Measurements from ENCODE around the gene GSTCD.
"Not testable (repeated sequence)": the region's sequence is repeated elsewhere in the genome, so short reads cannot be mapped to it uniquely, and the experiment has no call there.

GSTCD gene

GRCh38 chr4:105708181-105709080 is at the start of gene GSTCD, which contains the start of gene INTS12:
Gene GSTCD, plus strand, starts transcription at chr4:105708784. Its CDS starts 8,830 bp downstream, at chr4:105717614.
Gene INTS12, minus strand, starts transcription at chr4:105708689. Its CDS starts 8,684 bp downstream, at chr4:105700005.
- DNase-seq: peak; percentile 93

DNA sequence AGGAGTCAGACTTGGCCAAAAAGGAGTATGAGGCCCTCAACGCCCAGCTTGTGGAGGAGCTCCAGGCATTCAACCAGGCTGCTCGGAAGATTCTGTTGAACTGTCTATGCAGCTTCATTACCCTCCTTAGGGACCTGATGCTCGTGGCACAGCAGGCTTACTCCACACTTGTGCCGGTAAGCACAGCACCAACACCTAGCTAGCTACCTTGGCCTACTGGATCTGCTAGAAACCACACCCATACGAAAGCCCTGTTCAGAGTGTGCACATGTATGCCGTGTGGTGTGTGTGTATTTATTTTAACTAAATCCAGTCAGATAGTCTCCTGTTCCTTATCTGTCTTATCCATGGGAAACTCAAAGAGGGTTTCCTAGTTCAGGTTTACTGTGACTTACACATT is 49.4 kb upstream of the GSTCD start:
- no peak for DNase-seq

DNA sequence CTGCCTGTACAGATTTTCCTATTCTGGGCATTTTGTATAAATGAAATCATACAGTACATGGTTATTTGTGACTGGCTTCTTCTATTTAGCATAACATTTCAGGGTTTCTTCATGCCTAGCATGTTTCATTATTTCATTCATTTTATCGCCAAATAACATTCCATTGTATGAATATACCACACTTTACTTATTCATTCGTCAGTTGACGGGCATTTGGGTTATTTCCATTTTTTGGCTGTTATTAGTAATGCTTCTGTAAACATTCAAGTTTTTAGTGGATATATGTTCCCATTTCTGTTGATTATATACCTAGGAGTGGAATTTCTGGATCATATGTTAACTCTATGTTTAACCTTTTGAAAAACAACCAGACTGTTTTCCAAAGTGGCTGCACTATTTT is 47.6 kb upstream of the GSTCD start:
- no peak for DNase-seq

- no peak for DNase-seq
These were observed 45.5 kb upstream of the GSTCD start for GRCh38 chr4:105662935-105663675.

DNA sequence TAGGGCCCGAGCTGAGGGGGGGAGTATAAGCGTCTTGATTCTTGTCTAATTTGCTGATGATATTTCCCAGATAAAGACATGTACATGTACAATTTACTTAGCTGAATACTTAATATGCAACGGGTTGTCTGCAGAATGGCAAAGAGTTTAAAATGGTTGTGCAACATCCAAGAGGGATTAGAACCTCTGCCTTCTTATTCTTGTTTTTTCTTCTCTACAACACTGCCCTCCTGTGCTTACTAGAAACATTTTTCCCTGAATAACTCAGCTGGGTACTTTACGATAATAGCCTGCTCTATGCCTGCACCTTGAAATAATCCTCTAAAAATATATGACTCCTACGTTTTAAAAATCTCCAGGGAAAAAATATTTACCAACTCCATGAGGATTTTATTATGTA is 41.9 kb upstream of the GSTCD start:
- DNase-seq: peak; percentile 55

DNA sequence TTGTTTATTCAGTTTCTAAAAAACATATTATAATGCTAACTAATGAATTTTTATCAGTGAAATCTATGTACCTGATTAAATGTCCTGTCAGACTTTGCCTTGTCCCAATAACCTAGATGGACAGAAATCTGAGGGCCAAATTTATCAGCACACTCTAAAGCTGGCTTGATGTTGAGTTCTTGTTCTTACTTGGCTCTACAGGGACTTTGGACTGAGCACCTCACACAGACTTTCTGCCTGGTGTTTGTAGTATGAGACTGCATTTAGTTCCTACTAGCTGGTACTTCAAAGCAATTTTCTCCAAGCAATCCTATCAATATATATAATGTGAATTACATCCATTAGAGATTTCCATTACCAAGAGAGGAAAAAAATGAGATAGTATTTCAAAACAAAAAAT is 37.9 kb upstream of the GSTCD start:
- DNase-seq: no peak

DNA sequence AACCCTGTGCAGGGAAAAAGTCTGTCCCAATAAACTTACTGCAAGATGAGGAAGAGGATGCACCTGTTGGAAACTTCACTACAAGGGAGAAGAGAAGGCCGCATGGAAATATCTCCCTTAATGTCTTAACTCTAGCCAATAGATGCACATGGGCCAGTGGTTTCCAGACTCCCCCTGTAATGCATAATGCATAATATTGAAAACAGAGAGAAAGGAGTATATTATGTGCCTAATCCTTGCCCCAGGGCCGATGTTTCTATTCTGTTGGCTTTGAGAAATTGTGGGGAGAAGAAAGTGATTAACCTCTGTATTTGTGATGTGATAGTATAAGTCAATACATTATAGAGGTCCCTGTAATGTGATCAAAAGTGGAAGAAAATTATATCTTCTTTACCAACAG is 37.3 kb upstream of the GSTCD start:
- DNase-seq: no peak

DNA sequence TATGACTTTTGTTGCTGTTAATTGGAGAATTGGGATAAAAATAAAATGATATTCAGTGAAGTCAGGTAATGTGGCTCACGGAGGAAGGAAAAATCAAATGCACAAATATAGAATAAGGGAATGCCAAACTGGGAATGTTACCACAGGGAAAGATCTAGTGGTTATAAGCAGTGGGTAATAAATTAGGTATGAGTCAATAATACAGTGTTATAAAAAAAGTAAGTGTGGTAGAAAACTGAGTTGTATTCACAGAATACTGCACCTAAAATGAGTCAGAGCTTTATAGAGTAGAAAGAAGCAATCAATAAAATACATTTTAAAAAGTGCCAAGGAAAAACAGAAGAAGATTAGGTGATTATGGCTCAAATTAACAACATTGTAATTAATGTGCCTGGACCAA is 34.6 kb upstream of the GSTCD start:
- no peak for DNase-seq

DNA sequence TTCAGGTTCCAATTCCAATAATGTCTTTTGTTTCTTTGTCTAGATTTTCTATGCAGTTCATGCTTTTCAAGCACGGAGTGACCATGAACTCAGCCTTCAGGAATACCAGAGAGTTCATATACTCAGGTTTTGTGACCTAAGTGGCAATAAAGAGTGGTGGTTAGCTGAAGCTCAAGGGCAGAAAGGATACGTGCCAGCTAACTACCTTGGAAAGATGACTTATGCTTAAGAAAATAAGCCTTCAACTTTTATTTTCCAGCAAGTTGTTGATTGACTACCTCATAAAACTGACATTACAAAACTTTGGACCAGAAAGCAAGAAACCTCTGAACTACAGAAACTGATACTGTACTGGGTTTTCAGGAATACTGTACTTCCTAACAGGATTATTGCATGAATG is 30.9 kb upstream of the GSTCD start:
- no peak for DNase-seq

- DNase-seq: no peak
These were observed 29.4 kb upstream of the GSTCD start for GRCh38 chr4:105679186-105679585.

DNA sequence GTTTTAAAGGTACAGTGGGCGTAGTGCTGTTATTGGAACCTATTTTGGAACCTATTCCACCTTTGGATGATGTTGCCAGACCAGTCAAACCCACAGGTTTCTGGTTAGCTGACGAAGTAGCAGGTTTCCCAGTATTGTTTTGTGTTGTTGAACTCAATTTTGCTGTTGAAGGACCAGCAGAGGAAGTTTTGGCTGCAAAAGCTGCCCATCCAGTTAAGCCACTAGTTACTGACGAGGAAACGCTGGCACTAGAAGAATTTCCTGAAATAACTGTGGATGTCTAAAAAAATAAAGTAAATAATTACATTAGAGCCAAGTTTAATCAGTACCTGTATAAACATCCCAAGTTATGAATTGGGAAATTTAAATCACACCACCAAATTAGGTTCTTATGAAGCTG is 25.5 kb upstream of the GSTCD start:
- no peak for DNase-seq

GRCh38 chr4:105686571-105686970 is 22.0 kb upstream of the GSTCD start:
- DNase-seq: no peak

- DNase-seq: not testable (repeated sequence)
These were observed 13.8 kb upstream of the GSTCD start for GRCh38 chr4:105694812-105695211.

GRCh38 chr4:105695832-105696231 is 12.8 kb upstream of the GSTCD start:
- DNase-seq: not testable (repeated sequence)

DNA sequence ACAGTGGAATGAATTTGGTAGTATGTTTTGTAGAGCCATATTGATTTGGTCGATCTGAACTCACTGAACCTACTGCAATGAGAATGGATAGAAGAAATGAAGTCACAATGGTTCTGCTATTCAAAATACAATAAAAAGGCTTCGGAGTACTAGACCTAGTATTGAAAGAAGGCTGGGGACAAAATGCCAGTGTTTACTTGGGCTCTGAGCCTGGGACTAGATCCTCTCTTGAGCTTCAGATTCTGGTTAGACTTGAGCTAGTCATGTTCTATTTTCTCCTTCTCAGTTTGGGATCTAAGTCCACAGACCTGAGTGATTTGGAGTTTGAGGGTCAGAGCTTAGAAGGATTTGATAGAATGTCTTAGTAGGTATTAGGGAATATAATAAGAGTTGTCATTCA is 10.0 kb upstream of the GSTCD start:
- DNase-seq: no peak

GRCh38 chr4:105707782-105708180 is 803 bp upstream of the GSTCD start:
- no peak for DNase-seq

DNA sequence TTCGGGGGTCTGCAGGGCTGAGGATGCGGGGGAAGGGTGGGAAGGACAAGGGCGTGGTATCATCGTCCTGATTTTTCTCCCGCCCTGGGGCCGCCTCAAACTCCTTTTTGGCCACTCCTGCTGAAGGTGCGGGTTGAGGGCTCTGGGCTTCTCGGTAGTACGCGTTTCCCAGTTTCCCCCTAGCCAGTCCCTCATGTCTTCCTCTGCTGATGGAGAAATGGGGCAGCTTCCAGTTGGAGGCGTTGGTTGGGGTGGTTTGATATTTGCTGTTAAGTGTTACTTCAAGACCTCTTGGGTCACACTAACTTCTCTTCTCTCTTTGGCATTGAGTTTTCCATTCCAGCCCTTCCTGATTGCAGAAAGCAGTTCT is 482 bp downstream of the GSTCD start:
- DNase-seq: peak; percentile 34

- no peak for DNase-seq
These were observed 1.5 kb downstream of the GSTCD start for GRCh38 chr4:105710012-105710600.

GRCh38 chr4:105710678-105711077 is 2.1 kb downstream of the GSTCD start:
- DNase-seq: no peak

DNA sequence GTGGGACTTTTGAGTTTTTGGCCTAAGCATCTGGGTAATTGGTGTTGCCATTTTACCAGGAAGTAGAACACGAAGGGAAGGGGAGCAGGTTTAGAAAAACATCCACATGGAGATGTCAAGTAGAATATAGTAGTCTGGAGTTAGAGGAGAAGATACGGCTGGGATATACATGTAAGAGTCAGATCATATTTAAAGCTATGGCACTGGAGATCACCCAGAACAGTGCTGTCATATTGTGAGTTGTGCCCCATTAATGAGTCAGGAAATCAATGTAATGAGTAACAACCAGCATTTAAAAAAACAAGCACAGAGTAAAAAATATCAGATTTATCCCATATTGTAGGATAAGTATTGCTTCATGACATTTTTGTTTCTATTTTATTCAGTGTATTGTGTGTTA is 4.2 kb downstream of the GSTCD start:
- no peak for DNase-seq

DNA sequence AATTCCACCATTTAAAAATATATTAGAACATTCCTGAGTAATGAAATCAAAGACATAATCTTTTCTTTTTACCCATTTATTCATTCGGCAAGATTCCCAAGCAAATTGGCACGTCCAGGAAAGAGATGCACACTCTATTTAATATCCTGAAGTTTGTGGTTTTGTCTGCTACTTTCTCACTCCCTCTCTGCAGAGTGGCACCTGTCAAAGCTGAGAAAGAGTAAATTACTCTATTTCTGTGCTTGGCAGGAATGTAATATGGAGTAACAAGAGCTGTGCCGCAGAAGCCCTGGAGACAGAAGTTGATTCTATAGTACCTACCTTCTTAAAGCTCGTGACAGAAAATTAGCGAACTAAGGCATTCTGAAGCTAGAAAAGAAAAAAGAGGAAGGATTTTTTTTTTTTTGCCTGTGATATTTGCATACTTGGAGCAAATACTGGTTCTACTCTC is 5.5 kb downstream of the GSTCD start:
- DNase-seq: no peak

DNA sequence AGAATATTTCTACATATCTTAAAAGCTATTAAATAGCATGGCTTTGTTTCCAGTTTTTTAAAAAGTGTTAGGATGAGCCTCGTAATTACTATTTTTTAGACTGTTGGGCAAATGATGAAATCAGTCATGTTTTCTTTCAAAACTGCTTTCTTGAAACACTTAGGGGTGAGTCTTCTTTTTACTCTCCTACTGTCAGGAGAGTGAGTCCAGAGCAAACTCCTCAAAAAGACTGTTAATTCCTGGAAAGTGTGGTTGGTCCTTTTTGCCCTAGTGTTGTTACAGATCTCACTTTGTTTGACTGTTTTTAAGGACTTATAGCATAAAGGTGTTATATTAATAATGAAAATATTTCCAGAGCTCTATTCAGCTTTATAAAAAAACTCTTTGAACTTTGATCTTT is 6.3 kb downstream of the GSTCD start:
- no peak for DNase-seq

DNA sequence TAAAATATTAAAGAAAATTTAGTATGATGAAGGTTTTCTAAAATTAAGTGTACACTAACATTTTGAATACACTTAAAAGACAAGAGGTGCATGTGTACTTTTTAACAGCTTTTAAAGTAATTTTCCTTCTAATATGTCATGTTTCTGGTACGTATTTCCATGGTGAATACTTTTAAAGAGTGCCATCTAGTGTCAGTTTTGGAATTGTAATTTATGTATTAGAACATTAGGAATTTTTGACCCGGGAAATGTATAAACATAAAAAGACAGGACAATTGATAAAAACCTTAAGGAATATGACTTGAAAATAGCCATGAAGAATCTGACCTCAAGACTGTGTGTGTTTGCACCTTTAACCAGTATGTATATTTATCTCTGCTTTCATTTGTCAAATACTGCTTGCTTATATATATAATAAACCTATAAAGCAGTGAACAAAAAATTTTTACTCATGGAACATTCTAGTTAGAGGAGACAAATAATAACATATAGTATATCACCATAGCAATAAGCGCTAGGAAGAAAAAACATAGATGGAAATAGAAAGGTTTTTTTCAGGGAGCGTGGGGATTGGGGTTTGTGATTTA is 7.2 kb downstream of the GSTCD start:
- DNase-seq: peak; percentile 61
